HepG2 (cell line): Measurements from ENCODE around the gene DAB2. TPM values are rescaled to one million over a fixed set of nuclear protein-coding genes. Genes with fewer than 3 reads are reported as not detected.

Experiments used
- ATAC-seq: fragments of 200-7000 bp; cut with Tn5 transposase; 3 replicates; pipeline ENCODE4 v1.9.1; 2020; ENCODE audit warnings: mild to moderate bottlenecking, moderate library complexity
- BruUV-seq: library from RNA; stranded (reverse); fragments of 400-500 nt; replicated peaks from 2 replicates; lab custom pipeline; 2021; lab: Mats Ljungman, UMichigan
- CTCF ChIA-PET: fragments of 300-600 bp; formaldehyde crosslinking; extraction: SDS; loops from one replicate; lab custom pipeline; 2021; ENCODE audit warnings: low total read pairs, inconsistent platforms, low intra/inter-chr PET ratio; lab: Yijun Ruan, JAX
- POLR2A ChIA-PET: fragments of 350-600 bp; sonication (Branson Sonifier 250); formaldehyde crosslinking; loops from one replicate; lab custom pipeline; 2020; ENCODE audit warnings: antibody characterized with exemption, inconsistent platforms; lab: Yijun Ruan, JAX
- DNase-seq: peaks from one replicate; pipeline ENCODE4 v3.0.0-alpha.2; 2015; ENCODE audit warnings: low spot score
- FAIRE-seq: peaks from 3 replicates; lab custom pipeline; 2011; peaks lifted over from hg19 to GRCh38; lab: Jason Lieb, UNC
- H2AFZ ChIP-seq: one replicate; pipeline ENCODE4 v1.6.1; 2011; ENCODE audit warnings: low read length, inconsistent platforms
- H3K27ac ChIP-seq: fragments of 300-600 bp; 3 replicates; pipeline ENCODE4 v1.8.0; 2011; ENCODE audit warnings: mixed run types, mild to moderate bottlenecking, mixed read lengths, low read length, inconsistent platforms; ENCODE audit not compliant: insufficient read depth; ENCODE audit errors: extremely low read length
- H3K27me3 ChIP-seq, 2 experiments: fragments of 200-600 bp in 1 of 2; 2 replicates in 1 of 2; 3 replicates in 1 of 2; pipeline versions ENCODE4 v1.6.0 to v1.8.0; 2011; ENCODE audit warnings: low read length in 2 of 2, mild to moderate bottlenecking in 2 of 2, moderate library complexity in 2 of 2, inconsistent platforms in 1 of 2; ENCODE audit not compliant: insufficient read depth in 2 of 2, control insufficient read depth in 1 of 2
- H3K36me3 ChIP-seq, 2 experiments: fragments of 200-600 bp in 1 of 2; replicated peaks in 1 of 2; 2 replicates in 1 of 2; 3 replicates in 1 of 2; pipeline versions ENCODE4 v1.5.1 to v1.8.0; 2011; ENCODE audit warnings: low read length in 2 of 2, inconsistent platforms in 1 of 2; ENCODE audit not compliant: insufficient read depth in 2 of 2, control insufficient read depth in 1 of 2
- H3K4me1 ChIP-seq: 2 replicates; pipeline ENCODE4 v1.5.1; 2012; ENCODE audit warnings: low read length, inconsistent platforms; ENCODE audit not compliant: insufficient read depth
- H3K4me2 ChIP-seq: 2 replicates; pipeline ENCODE4 v1.6.0; 2011; ENCODE audit warnings: low read depth, low read length, inconsistent platforms
- H3K4me3 ChIP-seq, 3 experiments: fragments of 200-600 bp in 1 of 3; sonication (generic), shearing (Covaris generic) in 1 of 3; replicated peaks in 1 of 3; 2 replicates each; pipeline ENCODE4 v1.5.1; 2011 to 2016; ENCODE audit warnings: low read length in 3 of 3, inconsistent platforms in 2 of 3, low read depth in 2 of 3, mild to moderate bottlenecking in 2 of 3, control low read depth in 1 of 3, mixed read lengths in 1 of 3; ENCODE audit not compliant: insufficient read depth in 1 of 3
- H3K79me2 ChIP-seq: one replicate; pipeline ENCODE4 v1.6.1; 2011; ENCODE audit warnings: low read length, inconsistent platforms; ENCODE audit not compliant: insufficient read depth
- H3K9ac ChIP-seq: 2 replicates; pipeline ENCODE4 v1.6.0; 2011; ENCODE audit warnings: mild to moderate bottlenecking, low read depth, low read length, inconsistent platforms; ENCODE audit not compliant: insufficient read depth
- H3K9me3 ChIP-seq: 2 replicates; pipeline ENCODE4 v1.5.1; 2012; ENCODE audit warnings: mild to moderate bottlenecking, low read length
- H4K20me1 ChIP-seq: 2 replicates; pipeline ENCODE4 v1.6.0; 2011; ENCODE audit warnings: inconsistent platforms, mild to moderate bottlenecking, low read length, moderate library complexity; ENCODE audit not compliant: insufficient read depth
- AHR ChIP-seq: IDR thresholded peaks from 2 replicates; pipeline ENCODE4 v1.6.1; 2018; ENCODE audit warnings: missing genetic modification reagents, missing compliant biosample characterization
- ELK4 ChIP-seq: sonication (generic); formaldehyde crosslinking; IDR thresholded peaks from 2 replicates; pipeline ENCODE4 v1.9.0; 2021; ENCODE audit warnings: missing genetic modification reagents, borderline replicate concordance
- FOXC1 ChIP-seq: sonication (generic); formaldehyde crosslinking; IDR thresholded peaks from 2 replicates; pipeline ENCODE4 v1.8.0; 2022; ENCODE audit warnings: mild to moderate bottlenecking, missing genetic modification reagents, borderline replicate concordance
- GRHL1 ChIP-seq: sonication (generic); formaldehyde crosslinking; conservative IDR thresholded peaks from 2 replicates; pipeline ENCODE4 v1.8.0; 2022; ENCODE audit warnings: missing genetic modification reagents
- MTF1 ChIP-seq: sonication (generic); formaldehyde crosslinking; IDR thresholded peaks from 2 replicates; pipeline ENCODE4 v1.5.0; 2020; ENCODE audit warnings: missing genetic modification reagents
- SALL2 ChIP-seq: sonication (generic); formaldehyde crosslinking; IDR thresholded peaks from 2 replicates; pipeline ENCODE4 v1.8.1; 2023; ENCODE audit warnings: mild to moderate bottlenecking, missing genetic modification reagents, inconsistent platforms
- SNAPC2 ChIP-seq: sonication (generic); formaldehyde crosslinking; IDR thresholded peaks from 2 replicates; pipeline ENCODE4 v1.8.1; 2022; ENCODE audit warnings: mild to moderate bottlenecking, missing genetic modification reagents
- SRSF4 ChIP-seq: fragments of 200-400 bp; formaldehyde crosslinking; IDR thresholded peaks from one replicate; pipeline ENCODE4 v1.6.1; 2018; ENCODE audit warnings: mild to moderate bottlenecking, low read depth, low read length, moderate library complexity; ENCODE audit not compliant: poor library complexity, severe bottlenecking
- THAP11 ChIP-seq: IDR thresholded peaks from 2 replicates; pipeline ENCODE4 v1.6.1; 2016; ENCODE audit warnings: missing biosample characterization, missing genetic modification reagents
- ZNF280B ChIP-seq: sonication (generic); formaldehyde crosslinking; IDR thresholded peaks from 2 replicates; pipeline ENCODE4 v1.5.0; 2020; ENCODE audit warnings: missing genetic modification reagents, mild to moderate bottlenecking, borderline replicate concordance
- ZNF441 ChIP-seq: sonication (generic); formaldehyde crosslinking; IDR thresholded peaks from 2 replicates; pipeline ENCODE4 v1.7.0; 2021; ENCODE audit warnings: missing genetic modification reagents, borderline replicate concordance
- ZNF576 ChIP-seq: sonication (generic); formaldehyde crosslinking; IDR thresholded peaks from 2 replicates; pipeline ENCODE4 v1.4.0; 2020; ENCODE audit warnings: mild to moderate bottlenecking, missing genetic modification reagents
- ZNF761 ChIP-seq: sonication (generic); formaldehyde crosslinking; conservative IDR thresholded peaks from 2 replicates; pipeline ENCODE4 v1.4.0; 2020; ENCODE audit warnings: mild to moderate bottlenecking, missing genetic modification reagents
- ZNF775 ChIP-seq: sonication (generic); formaldehyde crosslinking; IDR thresholded peaks from 2 replicates; pipeline ENCODE4 v1.4.0; 2020; ENCODE audit warnings: missing genetic modification reagents, mild to moderate bottlenecking, moderate library complexity, borderline replicate concordance
- ZNF891 ChIP-seq: sonication (generic); formaldehyde crosslinking; IDR thresholded peaks from 2 replicates; pipeline ENCODE4 v1.5.0; 2020; ENCODE audit warnings: mild to moderate bottlenecking, missing genetic modification reagents
- ZSCAN12 ChIP-seq: sonication (generic); formaldehyde crosslinking; IDR thresholded peaks from 2 replicates; pipeline ENCODE4 v1.9.0; 2021; ENCODE audit warnings: mild to moderate bottlenecking, missing genetic modification reagents
- WGBS: methylation state at CpG from one replicate; pipeline ENCODE4 v1.1.6; 2017; ENCODE audit warnings: low lambda C conversion rate; 5-methylcytosine and 5-hydroxymethylcytosine counted together
- in situ Hi-C: cut with HindIII; loops from 2 replicates; pipeline ENCODE4 v1.10.0; 2017; ENCODE audit warnings: low pct_unique_long_range_greater_than_20kb; ENCODE audit not compliant: extremely low pct_ligation_motif_present
- intact Hi-C: fragments of 100-400 bp; cut with micrococcal nuclease; formaldehyde crosslinking; loops from one replicate; pipeline ENCODE4 v1.10.0; 2022; ENCODE audit not compliant: unreplicated experiment
- polyA plus RNA-seq, 8 experiments: library from polyadenylated mRNA; depleted of rRNA in 3 of 8; stranded (reverse) in 7 of 8; unstranded in 1 of 8; fragments of >200 nt; fragmentation: Illumina TruSeq in 4 of 8; extraction: Trizol in 4 of 8; gene quantifications; 2 replicates each; pipeline versions ENCODE4 v1.2.1 to v1.2.3, GENCODE V29; 2011 to 2016; ENCODE audit warnings: low read depth in 4 of 8, missing spikeins in 1 of 8, mixed read lengths in 1 of 8; ENCODE audit not compliant: insufficient read depth in 1 of 8
- total RNA-seq, 5 experiments: library from RNA; depleted of rRNA; stranded (reverse); fragments of >200 nt; fragmentation: Illumina TruSeq; extraction: Trizol; gene quantifications; 2 replicates each; pipeline ENCODE4 v1.2.3, GENCODE V29; 2016; ENCODE audit warnings: low read depth in 1 of 5

The DAB2 gene
- total and polyA plus RNA-seq, 2 of the 13 experiments (the other 11 are each of a cell fraction or from before 2014, with no cell fraction given), result 6.4 to 6.5 TPM

- Histone ChIP-seq H3K9me3 (no peaks in the 10 kb centered on the region), H3K27me3 (peaks cover 1 to 16% of the 10 kb centered on the region in 2 experiments; a peak in 4 of 5 replicates), H3K9ac (no peak overlapping the region), H3K4me3 (no peak overlapping the region), H3K27ac (no peak overlapping the region), H2AFZ (no peak overlapping the region), H3K4me2 (no peak overlapping the region), H3K4me1 (peaks cover 17% of the 10 kb centered on the region), H4K20me1 (no peaks in the 10 kb centered on the region), H3K79me2 (no peaks in the 10 kb centered on the region), H3K36me3 (no peaks in the 10 kb centered on the region)
- DNase-seq (no peak), FAIRE-seq (no peak), ATAC-seq (no peak)
- ChIA-PET CTCF (no interaction called here), POLR2A (no interaction called here)
- in situ Hi-C loops (no loop called here), intact Hi-C loops (no loop called here)
- BruUV-seq, result no TSS peak
- WGBS, result 46% methylated on average over 12 of the region's 12 CpGs
- TF ChIP-seq MTF1 (CRISPR knock-in tag) (no peak), FOXC1 (no peak), SALL2 (CRISPR knock-in tag) (no peak), SNAPC2 (CRISPR knock-in tag) (no peak), ZNF761 (CRISPR knock-in tag) (no peak), AHR (CRISPR knock-in tag) (no peak), ZNF891 (CRISPR knock-in tag) (no peak), ZNF441 (CRISPR knock-in tag) (no peak), ZNF775 (CRISPR knock-in tag) (no peak), ELK4 (CRISPR knock-in tag) (no peak), ZNF576 (CRISPR knock-in tag) (no peak), THAP11 (CRISPR knock-in tag) (no peak), GRHL1 (CRISPR knock-in tag) (no peak), SRSF4 (no peak), ZNF280B (no peak), ZSCAN12 (CRISPR knock-in tag) (no peak)
Observed at GRCh38 chr5:39432696-39433530, 8.1 kb upstream of the DAB2 start.
